ENCODE data around the gene NLRP6.
"Not testable (repeated sequence)": the region's sequence is repeated elsewhere in the genome, so short reads cannot be mapped to it uniquely, and the experiment has no call there.

Gene NLRP6

GRCh38 chr11:267491-267994 lies 10.7 kb upstream of the NLRP6 start:
- TF ChIP-seq, protein P1, sequence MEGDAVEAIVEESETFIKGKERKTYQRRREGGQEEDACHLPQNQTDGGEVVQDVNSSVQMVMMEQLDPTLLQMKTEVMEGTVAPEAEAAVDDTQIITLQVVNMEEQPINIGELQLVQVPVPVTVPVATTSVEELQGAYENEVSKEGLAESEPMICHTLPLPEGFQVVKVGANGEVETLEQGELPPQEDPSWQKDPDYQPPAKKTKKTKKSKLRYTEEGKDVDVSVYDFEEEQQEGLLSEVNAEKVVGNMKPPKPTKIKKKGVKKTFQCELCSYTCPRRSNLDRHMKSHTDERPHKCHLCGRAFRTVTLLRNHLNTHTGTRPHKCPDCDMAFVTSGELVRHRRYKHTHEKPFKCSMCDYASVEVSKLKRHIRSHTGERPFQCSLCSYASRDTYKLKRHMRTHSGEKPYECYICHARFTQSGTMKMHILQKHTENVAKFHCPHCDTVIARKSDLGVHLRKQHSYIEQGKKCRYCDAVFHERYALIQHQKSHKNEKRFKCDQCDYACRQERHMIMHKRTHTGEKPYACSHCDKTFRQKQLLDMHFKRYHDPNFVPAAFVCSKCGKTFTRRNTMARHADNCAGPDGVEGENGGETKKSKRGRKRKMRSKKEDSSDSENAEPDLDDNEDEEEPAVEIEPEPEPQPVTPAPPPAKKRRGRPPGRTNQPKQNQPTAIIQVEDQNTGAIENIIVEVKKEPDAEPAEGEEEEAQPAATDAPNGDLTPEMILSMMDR (IDR thresholded peaks at IDR 0.05; ENCODE audit: low read length, missing control alignments), result no peak
- H3K4me3 ChIP-seq (replicated peaks; ENCODE audit: low read depth, low read length), result no peak overlapping the region
- no peak for DNase-seq (ENCODE audit: low read depth)

- DNase-seq (ENCODE audit: low read depth); H3K4me3 ChIP-seq (replicated peaks; ENCODE audit: low read depth, low read length): not testable (repeated sequence)
Measured at GRCh38 chr11:268716-269145, 9.5 kb upstream of the NLRP6 start.

DNA sequence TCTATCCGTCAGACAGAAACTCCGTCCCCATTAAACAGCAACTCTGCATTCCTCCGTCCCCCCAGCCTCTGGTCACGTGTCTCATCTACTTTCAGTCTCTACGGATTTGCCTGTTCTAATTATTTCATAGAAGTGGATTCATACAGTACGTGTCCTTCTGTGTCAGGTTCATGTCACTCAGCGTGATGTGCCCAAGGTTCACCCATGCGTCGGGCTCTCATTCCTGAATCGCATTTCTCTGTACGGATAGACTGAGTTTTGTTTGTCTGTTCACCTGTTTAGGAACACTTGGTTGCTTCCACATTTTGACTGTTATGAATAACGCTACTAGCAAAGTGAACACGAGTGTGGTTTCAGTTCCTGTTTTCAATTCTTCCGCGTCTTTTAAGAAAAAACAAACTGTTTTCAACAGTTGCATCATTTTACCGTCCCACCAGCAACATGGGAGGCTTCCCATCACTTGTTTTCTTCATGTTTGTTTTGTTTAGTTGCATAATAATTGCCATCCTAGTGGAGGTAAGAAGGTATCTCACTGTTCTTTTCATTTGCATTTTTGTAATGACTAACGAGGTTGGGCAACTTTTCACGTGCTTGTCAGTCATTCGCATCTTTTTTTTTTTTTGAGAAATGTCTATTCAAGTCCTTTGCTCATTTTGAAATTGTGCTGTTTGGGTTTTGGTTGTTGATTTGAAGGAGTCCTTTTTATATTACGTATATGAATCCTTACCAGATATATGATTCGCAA lies 8.9 kb upstream of the NLRP6 start:
- no peak for DNase-seq (ENCODE audit: low read depth)
- no peak overlapping the region for H3K4me3 ChIP-seq (replicated peaks; ENCODE audit: low read depth, low read length)

DNA sequence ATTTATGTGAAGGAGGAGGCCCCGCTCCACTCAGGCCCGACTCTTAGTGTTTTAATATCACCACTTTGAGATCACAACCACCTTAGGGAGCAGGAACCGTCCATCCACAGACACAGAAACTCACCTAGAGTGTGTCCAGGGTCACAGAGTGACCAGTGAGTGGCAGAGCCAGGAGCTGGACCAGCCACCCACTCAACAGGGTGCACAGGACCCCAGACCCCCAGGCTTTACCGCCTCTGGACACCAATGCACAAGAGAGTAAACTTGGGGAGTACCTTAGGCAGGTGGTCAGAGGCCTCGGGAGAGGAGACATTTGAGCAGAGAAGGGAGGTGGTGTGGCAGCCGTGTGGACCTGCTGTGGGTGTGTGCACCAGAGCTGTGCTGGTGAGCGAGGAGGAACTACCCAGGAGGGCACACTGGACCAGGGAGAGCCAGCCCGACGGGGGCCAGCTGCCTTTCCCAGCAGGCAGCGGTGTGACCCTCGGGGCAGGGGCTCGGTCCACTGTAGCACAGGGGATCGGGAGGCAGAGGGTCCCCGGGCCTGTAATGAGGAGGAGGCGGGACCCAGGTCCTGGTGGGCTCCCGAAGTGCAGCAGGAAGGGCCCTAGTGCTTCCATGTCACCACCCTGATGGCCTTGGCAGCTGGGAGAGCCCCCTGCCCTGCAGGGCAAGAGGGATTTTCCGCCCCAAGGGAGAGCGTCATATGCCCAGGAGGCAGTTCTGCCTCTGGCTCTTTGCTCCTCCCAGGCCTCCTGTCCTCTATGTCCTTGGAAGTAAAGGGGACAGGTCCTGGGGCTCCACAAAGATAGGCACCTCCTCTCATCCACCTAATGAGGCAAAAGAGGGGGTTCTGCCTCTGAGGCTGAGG lies 7.5 kb upstream of the NLRP6 start:
- DNase-seq (ENCODE audit: low read depth), result no peak
- TF ChIP-seq, protein P1 (IDR thresholded peaks at IDR 0.05; ENCODE audit: low read length, missing control alignments), result no peak
- no peak overlapping the region for H3K4me3 ChIP-seq (replicated peaks; ENCODE audit: low read depth, low read length)

More for the DNA sequence above, 8.9 kb upstream of the NLRP6 start:
- TF ChIP-seq, protein P1 (IDR thresholded peaks at IDR 0.05; ENCODE audit: low read length, missing control alignments), result no peak

DNA sequence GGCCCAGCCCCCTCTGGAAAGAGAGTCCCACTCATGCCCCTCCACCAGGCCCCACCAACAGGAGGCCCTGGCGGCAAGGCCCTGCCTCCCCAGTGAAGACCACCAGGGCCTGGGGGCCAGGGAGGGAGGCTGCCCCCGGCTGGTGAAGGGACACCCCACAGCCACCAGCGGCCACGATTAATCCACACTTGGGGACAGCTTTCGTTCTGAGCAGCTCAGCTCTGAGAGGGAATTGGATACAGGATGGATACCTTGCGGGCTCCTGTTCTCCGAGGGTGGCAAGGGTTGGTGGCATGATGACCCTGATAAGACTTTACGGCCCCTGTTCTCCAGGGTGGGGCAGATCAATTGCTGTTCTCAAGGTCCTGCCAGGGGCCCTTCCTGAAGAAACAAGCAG lies 6.9 kb upstream of the NLRP6 start:
- DNase-seq (ENCODE audit: low read depth), result no peak
- H3K4me3 ChIP-seq (replicated peaks; ENCODE audit: low read depth, low read length), result no peak overlapping the region
- TF ChIP-seq, protein P1 (IDR thresholded peaks at IDR 0.05; ENCODE audit: low read length, missing control alignments), result no peak

GRCh38 chr11:272195-272930 lies 5.8 kb upstream of the NLRP6 start:
- DNase-seq (ENCODE audit: low read depth), result no peak
- TF ChIP-seq, protein P1 (IDR thresholded peaks at IDR 0.05; ENCODE audit: low read length, missing control alignments), result no peak
- H3K4me3 ChIP-seq (replicated peaks; ENCODE audit: low read depth, low read length), result no peak overlapping the region

GRCh38 chr11:272931-273198 lies 5.3 kb upstream of the NLRP6 start:
- DNase-seq (ENCODE audit: low read depth), result no peak
- no peak overlapping the region for H3K4me3 ChIP-seq (replicated peaks; ENCODE audit: low read depth, low read length)
- TF ChIP-seq, protein P1 (IDR thresholded peaks at IDR 0.05; ENCODE audit: low read length, missing control alignments), result no peak

All from fibroblast of pulmonary artery (primary cell).